Measurements from ENCODE around the gene PDGFD.

The PDGFD gene

GRCh38 chr11:104142698-104143097 lies 21.2 kb downstream of the PDGFD start:
- no peak for DNase-seq

DNA sequence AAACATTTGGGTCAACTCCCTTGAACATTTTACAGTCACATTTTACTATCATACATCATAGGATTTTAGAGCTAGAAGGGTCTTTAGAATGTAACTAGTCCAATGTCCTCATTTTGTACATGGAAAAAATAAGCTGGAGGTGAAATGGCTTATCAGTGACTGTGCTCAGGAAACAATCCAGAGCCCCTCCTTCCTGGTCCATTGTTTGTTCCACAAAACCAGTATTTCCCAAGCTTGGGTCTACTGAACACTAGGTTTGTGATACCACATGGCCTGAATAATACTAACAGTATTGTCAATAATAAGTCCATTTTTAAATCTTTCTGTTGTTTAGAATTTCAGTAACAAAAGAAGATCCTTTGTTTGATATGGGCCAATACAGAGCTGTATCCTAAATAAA lies 27.1 kb downstream of the PDGFD start:
- DNase-seq: no peak

- no peak for DNase-seq
Observed at GRCh38 chr11:104134745-104135144, 29.2 kb downstream of the PDGFD start.

GRCh38 chr11:104130161-104130560 lies 33.8 kb downstream of the PDGFD start:
- no peak for DNase-seq

- DNase-seq: no peak
Observed at GRCh38 chr11:104129145-104129544, 34.8 kb downstream of the PDGFD start.

- DNase-seq: no peak
Observed at GRCh38 chr11:104127828-104128227, 36.1 kb downstream of the PDGFD start.

- DNase-seq: no peak
Observed at GRCh38 chr11:104126464-104126863, 37.5 kb downstream of the PDGFD start.

DNA sequence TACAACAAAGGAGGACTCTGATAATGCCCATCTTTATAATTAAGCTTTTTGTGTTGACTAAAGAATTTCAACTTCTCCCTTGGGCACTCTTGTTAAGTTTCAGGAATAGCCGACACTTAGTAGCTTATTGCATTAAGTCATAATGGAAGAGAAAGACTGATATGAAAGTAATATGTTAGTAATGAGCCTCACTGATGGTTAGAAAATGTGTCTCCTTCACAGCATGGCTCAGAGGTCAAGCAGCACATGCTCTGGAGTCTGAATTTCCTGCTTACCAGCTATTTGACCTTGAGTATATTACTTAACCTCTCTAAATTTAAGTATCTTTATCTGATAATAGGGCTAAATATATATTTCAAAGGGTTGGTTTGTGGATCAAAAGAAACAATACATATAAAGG lies 39.0 kb downstream of the PDGFD start:
- DNase-seq: no peak

DNA sequence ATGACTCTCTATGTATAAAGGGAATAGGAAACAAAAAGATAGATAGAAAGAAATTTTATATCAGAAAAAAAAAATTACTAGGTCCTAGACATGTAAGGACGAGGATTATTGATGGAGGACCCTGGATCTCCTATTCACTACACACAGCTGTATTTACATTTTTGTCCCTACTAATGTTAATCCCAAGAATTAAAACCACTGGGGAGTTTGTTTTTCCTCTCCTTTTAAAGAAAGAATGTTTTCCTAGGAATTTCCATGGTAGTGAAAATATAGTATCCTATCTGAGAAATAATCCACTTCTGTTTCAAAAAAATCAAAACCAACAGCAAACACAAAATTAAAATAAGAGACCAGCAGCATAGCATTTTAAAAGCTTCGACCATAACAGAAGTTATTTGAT lies 41.1 kb downstream of the PDGFD start:
- DNase-seq: no peak

GRCh38 chr11:104122011-104122635 lies 41.8 kb downstream of the PDGFD start:
- DNase-seq: no peak

DNA sequence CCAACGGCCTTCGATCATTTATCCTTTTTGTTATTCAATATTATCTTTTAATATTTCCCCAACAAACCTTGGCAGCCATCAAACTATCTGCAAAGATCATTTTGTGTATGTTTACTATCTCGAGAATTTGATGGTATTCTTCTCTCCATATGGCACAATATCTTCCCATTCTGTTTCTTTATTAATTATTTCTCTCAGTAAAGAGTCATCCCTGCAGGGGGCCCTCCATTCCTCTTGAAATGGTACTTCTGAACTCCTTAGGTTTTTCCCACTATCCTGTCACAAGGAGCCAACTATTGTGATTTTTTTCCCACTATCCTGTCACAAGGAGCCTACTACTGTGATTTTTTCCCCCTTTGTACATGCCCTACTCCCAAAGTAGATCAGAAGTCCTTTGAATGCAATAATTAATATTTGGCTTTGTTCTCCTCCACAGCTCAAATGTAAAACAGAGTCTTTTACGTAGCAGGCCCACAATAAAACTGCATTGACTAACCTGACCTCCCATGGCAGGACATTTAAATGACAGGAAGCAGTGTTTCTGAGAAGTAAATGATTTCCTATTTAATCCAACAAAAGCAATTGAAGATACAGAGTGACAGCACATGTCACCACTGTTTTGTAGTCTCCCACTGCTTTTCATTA lies 43.3 kb downstream of the PDGFD start:
- no peak for DNase-seq

DNA sequence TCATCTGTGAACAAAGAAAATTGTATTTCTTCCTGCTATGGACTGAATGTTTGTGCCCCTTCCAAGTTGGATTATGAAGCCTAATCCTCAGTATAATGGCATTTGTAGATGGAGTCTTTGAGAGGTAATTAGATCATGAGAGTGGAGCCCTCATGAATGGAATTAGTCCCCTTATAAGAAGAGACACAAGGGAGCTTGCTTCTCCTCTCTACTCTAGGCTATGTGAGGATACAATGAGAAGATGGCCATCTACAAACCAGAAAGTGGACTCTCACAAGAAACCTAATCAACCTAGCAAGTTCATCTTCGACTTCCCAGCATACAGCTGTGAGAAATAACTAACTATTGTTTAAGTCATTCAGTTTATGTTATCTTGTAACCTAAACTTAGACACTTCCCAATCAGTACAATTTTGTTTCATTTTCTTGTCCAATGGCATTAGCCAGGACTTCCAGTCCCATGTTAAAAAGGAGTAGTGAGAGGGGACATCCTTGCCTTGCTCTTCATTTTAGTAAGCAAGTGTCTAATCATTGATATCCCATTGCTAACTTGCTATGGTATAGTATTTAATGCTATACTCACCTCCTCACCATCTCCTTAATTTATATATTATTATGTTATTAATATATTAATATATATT lies 45.7 kb downstream of the PDGFD start:
- DNase-seq: no peak

DNA sequence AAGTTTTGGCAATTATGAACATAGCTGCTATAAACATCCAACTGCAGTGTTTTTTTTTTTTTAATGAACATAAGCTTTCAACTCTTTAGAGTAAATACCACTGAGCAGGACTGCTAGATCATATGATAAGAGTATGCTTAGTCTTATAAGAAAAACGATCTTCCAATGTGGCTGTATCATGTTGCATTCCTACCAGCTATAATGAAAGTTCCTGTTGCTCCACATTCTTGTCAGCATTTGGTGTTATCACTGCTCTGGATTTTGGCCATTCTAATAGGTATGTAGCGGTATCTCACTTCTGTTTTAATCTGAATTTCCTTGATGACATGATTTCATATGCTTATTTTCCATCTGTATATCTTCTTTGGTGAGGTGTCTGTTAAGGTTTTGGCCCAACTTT lies 50.4 kb downstream of the PDGFD start:
- DNase-seq: no peak

DNA sequence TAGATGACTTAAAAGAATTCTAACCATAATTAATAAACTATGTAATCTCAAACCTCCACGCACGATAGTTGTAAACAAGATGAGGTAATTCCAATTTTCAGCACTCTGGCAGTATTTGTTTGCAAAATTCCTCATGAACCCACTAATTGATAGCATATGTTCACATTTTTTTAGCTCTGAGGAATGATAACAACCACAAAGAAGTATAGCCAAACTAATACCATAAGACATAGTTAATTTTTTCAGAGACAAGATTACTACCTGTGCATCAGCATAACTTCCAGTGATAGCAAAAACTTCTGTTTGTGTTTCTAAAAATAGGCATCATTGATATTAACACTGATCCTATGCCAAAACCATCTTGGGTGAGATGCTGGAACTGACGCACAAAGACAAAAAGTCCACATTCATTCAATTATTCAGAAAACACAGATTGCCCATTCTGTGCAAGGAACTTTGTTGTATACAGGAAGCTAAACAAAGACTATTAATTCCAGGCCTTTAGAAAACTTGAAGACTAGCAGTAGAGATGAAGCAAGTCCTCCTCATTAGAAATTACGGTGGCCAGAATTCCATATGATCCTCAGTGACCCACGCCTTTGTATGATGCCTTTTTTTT lies 57.7 kb downstream of the PDGFD start:
- no peak for DNase-seq

DNA sequence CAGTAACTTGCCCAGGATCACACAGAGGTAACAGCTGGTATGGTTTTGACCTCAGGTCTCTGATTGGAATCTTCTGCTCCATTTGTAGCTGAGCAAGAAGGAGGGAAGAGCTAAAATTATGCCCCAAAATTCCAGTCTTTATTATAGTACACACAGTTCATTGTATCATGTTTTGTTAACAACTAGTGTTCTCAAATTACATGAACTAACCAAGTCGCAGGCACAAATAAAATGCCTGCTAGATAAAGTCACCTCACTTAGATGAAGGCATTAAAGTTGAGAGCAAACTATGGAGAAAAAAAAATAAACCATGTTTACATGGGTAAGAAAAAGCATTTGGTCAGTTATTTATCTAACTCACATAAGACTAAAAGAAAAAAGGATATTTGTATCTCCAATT lies 58.8 kb downstream of the PDGFD start:
- DNase-seq: no peak

- no peak for DNase-seq
Observed at GRCh38 chr11:104104664-104105063, 59.3 kb downstream of the PDGFD start.

GRCh38 chr11:104104201-104104600 lies 59.7 kb downstream of the PDGFD start:
- DNase-seq: no peak

- no peak for DNase-seq
Observed at GRCh38 chr11:104098555-104098954, 65.4 kb downstream of the PDGFD start.

GRCh38 chr11:104098132-104098531 lies 65.8 kb downstream of the PDGFD start:
- DNase-seq: no peak

DNA sequence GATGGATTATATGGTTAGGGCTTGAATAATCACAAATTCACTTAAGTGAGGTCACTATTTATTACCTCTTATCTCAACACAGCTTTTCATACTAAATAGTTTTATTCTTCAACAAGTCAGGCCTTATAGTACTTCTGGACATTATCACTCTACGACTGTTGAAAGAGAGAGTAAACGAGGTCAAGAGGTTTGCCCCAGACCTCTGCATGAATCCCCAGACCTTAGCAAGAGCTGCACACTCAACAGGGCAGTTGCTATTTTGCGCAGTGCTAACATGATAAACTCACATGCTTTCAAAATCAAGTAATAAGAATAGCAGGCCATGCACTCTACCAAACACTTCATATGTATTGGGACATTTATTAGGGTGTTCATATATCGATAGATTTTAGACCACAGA lies 67.0 kb downstream of the PDGFD start:
- no peak for DNase-seq

DNA sequence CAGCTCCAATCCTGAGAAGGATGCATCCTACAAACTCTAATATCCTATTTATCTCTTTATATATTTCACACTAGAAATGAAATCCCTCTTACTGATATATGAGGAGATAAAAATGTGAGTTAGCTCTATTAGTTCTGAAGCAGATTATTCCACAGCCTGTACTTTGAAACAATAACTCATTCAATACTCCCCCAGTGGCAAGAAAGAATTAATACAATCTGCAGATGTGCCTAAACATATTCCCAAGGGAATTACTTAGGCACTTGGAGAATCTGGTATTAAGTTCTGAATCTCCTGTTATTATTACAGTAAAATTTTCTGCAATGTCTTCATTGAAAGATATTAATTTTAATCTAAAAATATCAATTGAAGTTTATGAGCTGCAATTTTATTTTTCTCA lies 68.2 kb downstream of the PDGFD start:
- no peak for DNase-seq

DNA sequence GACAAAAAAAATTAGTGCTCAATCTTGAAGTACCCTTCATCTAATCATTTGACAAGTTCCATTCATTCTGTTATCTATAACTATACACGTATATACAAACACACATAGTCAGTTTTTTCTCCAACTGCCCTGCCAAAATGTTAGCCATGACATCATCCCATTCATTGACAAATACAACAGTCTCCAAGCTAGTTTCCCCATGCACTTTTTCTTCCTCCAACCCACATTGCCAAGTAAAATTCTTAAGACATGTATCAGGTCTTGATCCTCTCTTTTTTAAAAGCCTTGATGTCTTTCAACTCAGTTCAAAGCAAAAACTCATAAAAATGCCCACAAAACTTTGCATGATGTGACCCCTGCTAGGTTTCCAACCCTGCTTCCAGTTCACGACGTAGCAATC lies 69.4 kb downstream of the PDGFD start:
- DNase-seq: no peak

- DNase-seq: no peak
Observed at GRCh38 chr11:104093426-104094280, 70.3 kb downstream of the PDGFD start.

All from stimulated activated CD4-positive, alpha-beta T cell treated with anti-CD3 and anti-CD28 coated beads, Interleukin-1b, Interleukin-23, amount 100 ng/mL, for 48 hours (primary cell).